Lung (tissue), 12 donors: ENCODE data around the gene LRP1B. TPM values are rescaled to one million over a fixed set of nuclear protein-coding genes. Genes with fewer than 3 reads are reported as not detected.

ENCODE experiments used
- ATAC-seq: fragments of 200-7000 bp; cut with Tn5 transposase; one replicate; pipeline ENCODE4 v1.9.1; 2020; ENCODE audit warnings: moderate number of reproducible peaks; ENCODE audit not compliant: insufficient read depth, low FRiP score
- DNase-seq, 3 donors: peaks; one replicate each; pipeline ENCODE4 v3.0.0-alpha.2; 2013 to 2017
- H3K27ac ChIP-seq, 2 donors: one replicate each; pipeline ENCODE4 v1.5.1; 2013; ENCODE audit warnings: mild to moderate bottlenecking in 2 of 2, moderate library complexity in 2 of 2, control low read depth in 1 of 2, inconsistent platforms in 1 of 2, low read depth in 1 of 2, low read length in 1 of 2
- H3K27me3 ChIP-seq, 3 donors: one replicate each; pipeline ENCODE4 v1.5.1; 2013; ENCODE audit warnings: low read length in 2 of 3; ENCODE audit not compliant: control insufficient read depth in 3 of 3, insufficient read depth in 3 of 3
- H3K36me3 ChIP-seq, 4 donors: one replicate each; pipeline ENCODE4 v1.5.1; 2013; ENCODE audit warnings: low read length in 4 of 4, mild to moderate bottlenecking in 1 of 4, moderate library complexity in 1 of 4; ENCODE audit not compliant: control insufficient read depth in 4 of 4, insufficient read depth in 4 of 4
- H3K4me1 ChIP-seq, 5 donors: one replicate each; pipeline ENCODE4 v1.5.1; 2013; ENCODE audit warnings: low read length in 5 of 5, mild to moderate bottlenecking in 2 of 5, moderate library complexity in 1 of 5; ENCODE audit not compliant: control insufficient read depth in 5 of 5, insufficient read depth in 5 of 5
- H3K4me3 ChIP-seq: one replicate; pipeline ENCODE4 v1.5.1; 2013; ENCODE audit warnings: mild to moderate bottlenecking, control low read depth, moderate library complexity
- H3K9ac ChIP-seq, 2 donors: one replicate each; pipeline ENCODE4 v1.5.1; 2013; ENCODE audit warnings: low read length in 2 of 2, control low read depth in 1 of 2; ENCODE audit not compliant: insufficient read depth in 1 of 2
- H3K9me3 ChIP-seq, 4 donors: one replicate each; pipeline ENCODE4 v1.5.1; 2013; ENCODE audit warnings: low read length in 3 of 4, mild to moderate bottlenecking in 1 of 4, moderate library complexity in 1 of 4; ENCODE audit not compliant: control insufficient read depth in 4 of 4, insufficient read depth in 3 of 4
- WGBS, 2 donors: extraction: QIAGEN DNeasy Blood & Tissue Kit; methylation state at CpG; one replicate each; pipeline ENCODE4 v1.1.7; 2013; 5-methylcytosine and 5-hydroxymethylcytosine counted together
- polyA plus RNA-seq, 2 donors: library from polyadenylated mRNA; stranded (reverse); fragments of 200-250 nt; gene quantifications; one replicate each; pipeline ENCODE4 v1.2.1, GENCODE V29; 2013
- total RNA-seq, 2 donors: library from RNA; depleted of rRNA in 1 of 2; stranded (reverse); fragments of >200 nt in 1 of 2; gene quantifications; one replicate each; pipeline ENCODE4 v1.2.1, GENCODE V29; 2014 to 2021
- TF ChIP-seq, protein P1 (sequence below): IDR thresholded peaks from 2 replicates; pipeline ENCODE4 v1.5.1; 2012; ENCODE audit warnings: mild to moderate bottlenecking; ENCODE audit errors: control extremely low read depth, extremely low read depth
- donor health status: control.
- donor health status: control.
- donor health status: Bipolar disorder and iron deficiency.
- donor health status: healthy.
- donor health status: DM: yes; HTN: yes; CAD: no.

LRP1B gene
- total and polyA plus RNA-seq, 4 donors: 0.01 to 6.5 (median 0.16) TPM

DNA sequence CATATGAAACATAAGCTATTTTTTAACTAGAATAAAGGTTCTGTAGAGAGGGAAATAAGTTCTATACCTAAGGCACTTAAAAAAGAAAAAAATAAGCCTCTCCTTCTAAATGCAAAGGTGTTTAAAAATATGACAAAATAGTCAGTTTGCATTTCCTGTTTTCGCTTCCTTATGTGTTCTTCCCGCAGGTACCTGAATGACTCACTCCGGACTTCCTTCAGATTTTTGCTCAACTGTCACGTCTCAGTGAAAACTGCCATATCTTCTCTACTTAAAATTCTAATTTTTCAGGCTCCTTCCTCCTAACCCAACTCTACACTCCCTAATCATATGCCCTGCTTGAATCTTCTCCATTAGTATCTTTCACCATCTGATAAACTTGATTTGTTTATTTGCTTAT lies 1333.1 kb downstream of the LRP1B start:
- Histone ChIP-seq H3K9ac (no peak overlapping the region), H3K36me3 (no peaks in the 10 kb centered on the region), H3K9me3 (no peaks in the 10 kb centered on the region), H3K27ac (no peak overlapping the region), H3K27me3 (no peaks in the 10 kb centered on the region), H3K4me3 (no peak overlapping the region), H3K4me1 (no peaks in the 10 kb centered on the region)
- TF ChIP-seq, protein P1, sequence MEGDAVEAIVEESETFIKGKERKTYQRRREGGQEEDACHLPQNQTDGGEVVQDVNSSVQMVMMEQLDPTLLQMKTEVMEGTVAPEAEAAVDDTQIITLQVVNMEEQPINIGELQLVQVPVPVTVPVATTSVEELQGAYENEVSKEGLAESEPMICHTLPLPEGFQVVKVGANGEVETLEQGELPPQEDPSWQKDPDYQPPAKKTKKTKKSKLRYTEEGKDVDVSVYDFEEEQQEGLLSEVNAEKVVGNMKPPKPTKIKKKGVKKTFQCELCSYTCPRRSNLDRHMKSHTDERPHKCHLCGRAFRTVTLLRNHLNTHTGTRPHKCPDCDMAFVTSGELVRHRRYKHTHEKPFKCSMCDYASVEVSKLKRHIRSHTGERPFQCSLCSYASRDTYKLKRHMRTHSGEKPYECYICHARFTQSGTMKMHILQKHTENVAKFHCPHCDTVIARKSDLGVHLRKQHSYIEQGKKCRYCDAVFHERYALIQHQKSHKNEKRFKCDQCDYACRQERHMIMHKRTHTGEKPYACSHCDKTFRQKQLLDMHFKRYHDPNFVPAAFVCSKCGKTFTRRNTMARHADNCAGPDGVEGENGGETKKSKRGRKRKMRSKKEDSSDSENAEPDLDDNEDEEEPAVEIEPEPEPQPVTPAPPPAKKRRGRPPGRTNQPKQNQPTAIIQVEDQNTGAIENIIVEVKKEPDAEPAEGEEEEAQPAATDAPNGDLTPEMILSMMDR: no peak
- whole genome bisulfite sequencing, 2 donors: 78 to 79% methylated on average over 4 of the region's 4 CpGs
- ATAC-seq (no peak), DNase-seq (no peak)

DNA sequence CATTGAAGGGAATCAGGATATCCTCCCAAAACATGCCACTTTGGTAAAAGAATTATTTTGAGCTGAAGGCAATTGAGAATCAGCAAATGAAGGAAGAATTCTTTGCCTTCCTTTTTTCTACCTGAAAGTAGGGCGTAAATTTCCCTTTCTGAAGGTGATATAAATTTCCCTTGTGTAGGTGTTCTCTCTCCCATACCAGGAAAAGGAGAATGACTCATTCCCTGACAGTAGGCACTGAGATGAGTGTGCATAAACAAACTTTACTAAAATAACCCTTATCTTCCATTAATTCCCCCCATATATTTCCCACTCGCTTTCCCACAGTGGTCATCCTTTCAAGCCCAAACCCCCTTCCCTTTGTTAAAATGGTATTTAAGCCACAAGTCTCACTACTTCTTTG lies 1339.0 kb downstream of the LRP1B start:
- Histone ChIP-seq H3K36me3 (no peaks in the 10 kb centered on the region), H3K4me3 (no peak overlapping the region), H3K4me1 (no peaks in the 10 kb centered on the region), H3K27ac (no peak overlapping the region), H3K9ac (no peak overlapping the region), H3K27me3 (no peaks in the 10 kb centered on the region), H3K9me3 (peaks cover 0 to 3% (median 0%) of the 10 kb centered on the region in 4 donors)
- ATAC-seq (no peak), DNase-seq (no peak)
- TF ChIP-seq, protein P1: no peak
- 68 to 73% methylated on average over 2 of the region's 2 CpGs for WGBS, 2 donors

DNA sequence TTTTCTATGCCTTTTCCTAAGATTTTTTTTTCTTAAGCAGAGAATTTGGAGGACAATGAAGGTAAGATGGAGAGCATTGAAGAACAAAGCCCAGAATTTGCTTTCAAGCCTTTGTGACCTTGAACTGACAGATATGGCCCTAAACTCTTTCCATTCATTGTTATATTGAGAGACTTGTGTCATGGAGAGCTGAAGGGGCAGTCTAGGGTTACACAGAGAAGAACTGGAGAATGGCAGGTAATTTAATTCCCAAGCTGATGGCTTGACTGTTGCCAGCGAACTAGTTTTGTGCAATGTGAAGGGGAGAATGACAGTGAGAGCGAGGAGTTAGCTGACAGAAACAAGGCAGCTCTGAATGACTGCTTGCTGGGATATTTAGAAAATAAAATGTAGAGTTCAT lies 1344.2 kb downstream of the LRP1B start:
- Histone ChIP-seq H3K27me3 (no peaks in the 10 kb centered on the region), H3K9ac (no peak overlapping the region), H3K4me1 (no peaks in the 10 kb centered on the region), H3K27ac (no peak overlapping the region), H3K36me3 (no peaks in the 10 kb centered on the region), H3K9me3 (peaks cover 0 to 3% (median 0%) of the 10 kb centered on the region in 4 donors), H3K4me3 (no peak overlapping the region)
- TF ChIP-seq, protein P1: no peak
- no peak for ATAC-seq
- DNase-seq: no peak
- 81 to 95% methylated on average over 2 of the region's 2 CpGs for WGBS, 2 donors

DNA sequence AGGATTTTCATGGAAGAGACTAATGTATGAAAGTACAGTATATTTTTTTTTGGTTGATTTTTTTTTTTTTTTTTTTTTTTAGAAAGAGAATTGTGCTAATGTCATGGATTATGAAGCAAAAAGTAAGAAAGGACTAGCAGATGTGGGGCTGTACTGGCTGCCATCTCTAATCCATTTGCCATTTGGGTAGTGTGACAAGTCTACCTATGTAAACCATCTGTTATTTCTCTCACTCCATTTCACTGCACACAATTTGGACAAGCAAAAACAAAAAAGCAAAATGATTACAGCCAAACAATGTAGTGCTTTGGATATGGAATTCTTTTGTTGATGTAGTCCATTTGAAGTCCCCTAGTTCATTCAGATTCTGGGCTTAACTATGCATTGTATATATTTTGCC lies 1355.4 kb downstream of the LRP1B start:
- no peaks in the 10 kb centered on the region for H3K4me1 ChIP-seq
- ATAC-seq (no peak), DNase-seq (no peak)
- TF ChIP-seq, protein P1: no peak
- H3K27ac ChIP-seq: no peak overlapping the region
- no peak overlapping the region for H3K4me3 ChIP-seq
- no peaks in the 10 kb centered on the region for H3K27me3 ChIP-seq
- H3K9ac ChIP-seq: no peak overlapping the region
- H3K36me3 ChIP-seq: no peaks in the 10 kb centered on the region
- no peaks in the 10 kb centered on the region for H3K9me3 ChIP-seq
